NCI-H2081 treated with DMSO at 0.1 percent for 48 hours (cell line): ENCODE measurements around the gene CPEB3.

Experiments
- DNase-seq: peaks from one replicate; lab custom pipeline; 2025; lab: John Stamatoyannopoulos, UW

Gene CPEB3

GRCh38 chr10:92213049-92213448, 77.8 kb downstream of the CPEB3 start:
- no peak for DNase-seq

- DNase-seq = no peak
These were observed 82.1 kb downstream of the CPEB3 start for GRCh38 chr10:92208736-92209135.

- DNase-seq = no peak
These were observed 82.6 kb downstream of the CPEB3 start for GRCh38 chr10:92208157-92208720.

- no peak for DNase-seq
These were observed 83.8 kb downstream of the CPEB3 start for GRCh38 chr10:92207061-92207460.

- peak; percentile 67 for DNase-seq
These were observed 86.8 kb downstream of the CPEB3 start for GRCh38 chr10:92203919-92204623.

- no peak for DNase-seq
These were observed 88.3 kb downstream of the CPEB3 start for GRCh38 chr10:92202536-92202935.

- DNase-seq = no peak
These were observed 90.3 kb downstream of the CPEB3 start for GRCh38 chr10:92200564-92200963.

GRCh38 chr10:92187101-92187500, 103.8 kb downstream of the CPEB3 start:
- DNase-seq = no peak

- no peak for DNase-seq
These were observed 105.9 kb downstream of the CPEB3 start for GRCh38 chr10:92184977-92185376.

GRCh38 chr10:92183199-92183598, 107.7 kb downstream of the CPEB3 start:
- DNase-seq = no peak

GRCh38 chr10:92181575-92181974, 109.3 kb downstream of the CPEB3 start:
- no peak for DNase-seq

GRCh38 chr10:92180399-92180798, 110.5 kb downstream of the CPEB3 start:
- DNase-seq = no peak

- no peak for DNase-seq
These were observed 113.3 kb downstream of the CPEB3 start for GRCh38 chr10:92177546-92177945.

- DNase-seq = no peak
These were observed 115.7 kb downstream of the CPEB3 start for GRCh38 chr10:92175164-92175563.

- no peak for DNase-seq
These were observed 116.9 kb downstream of the CPEB3 start for GRCh38 chr10:92173996-92174395.

- no peak for DNase-seq
These were observed 126.7 kb downstream of the CPEB3 start for GRCh38 chr10:92164036-92164696.

- DNase-seq = no peak
These were observed 128.3 kb downstream of the CPEB3 start for GRCh38 chr10:92162541-92162940.

GRCh38 chr10:92156874-92157773, 133.8 kb downstream of the CPEB3 start:
- no peak for DNase-seq

- DNase-seq = no peak
These were observed 140.1 kb downstream of the CPEB3 start for GRCh38 chr10:92150823-92151222.

- DNase-seq = no peak
These were observed 141.6 kb downstream of the CPEB3 start for GRCh38 chr10:92149261-92149660.

- no peak for DNase-seq
These were observed 144.1 kb downstream of the CPEB3 start for GRCh38 chr10:92146781-92147180.

- DNase-seq = no peak
These were observed 144.8 kb downstream of the CPEB3 start for GRCh38 chr10:92146107-92146506.
